HepG2 (cell line): Measurements from ENCODE around the gene PSMA3. TPM values are rescaled to one million over a fixed set of nuclear protein-coding genes. Genes with fewer than 3 reads are reported as not detected.

ENCODE experiments used
- ATF3 ChIP-seq: sonication (generic); formaldehyde crosslinking; IDR thresholded peaks from 2 replicates; pipeline ENCODE4 v1.4.0; 2020; ENCODE audit warnings: missing genetic modification reagents
- BCL3 ChIP-seq: sonication (generic); formaldehyde crosslinking; IDR thresholded peaks from 2 replicates; pipeline ENCODE4 v1.5.1; 2020; ENCODE audit warnings: mild to moderate bottlenecking, missing genetic modification reagents, moderate library complexity
- HES4 ChIP-seq: sonication (generic); formaldehyde crosslinking; IDR thresholded peaks from 2 replicates; pipeline ENCODE4 v1.9.0; 2021; ENCODE audit warnings: mild to moderate bottlenecking, missing genetic modification reagents, borderline replicate concordance
- HOXA3 ChIP-seq: sonication (generic); formaldehyde crosslinking; IDR thresholded peaks from 2 replicates; pipeline ENCODE4 v1.5.0; 2020; ENCODE audit warnings: missing genetic modification reagents
- NFYB ChIP-seq: sonication (generic); formaldehyde crosslinking; IDR thresholded peaks from 2 replicates; pipeline ENCODE4 v1.4.0; 2020; ENCODE audit warnings: missing genetic modification reagents
- PRDM15 ChIP-seq: sonication (generic); formaldehyde crosslinking; IDR thresholded peaks from 2 replicates; pipeline ENCODE4 v1.4.0; 2020; ENCODE audit warnings: missing genetic modification reagents
- RAD21 ChIP-seq: fragments of 450-650 bp; formaldehyde crosslinking; IDR thresholded peaks from 2 replicates; pipeline ENCODE4 v1.5.0; 2020; ENCODE audit warnings: mild to moderate bottlenecking
- SALL1 ChIP-seq: sonication (generic); formaldehyde crosslinking; IDR thresholded peaks from 2 replicates; pipeline ENCODE4 v1.8.0; 2022; ENCODE audit warnings: mild to moderate bottlenecking, missing genetic modification reagents
- SKIL ChIP-seq: sonication (generic); formaldehyde crosslinking; IDR thresholded peaks from 2 replicates; pipeline ENCODE4 v1.8.0; 2022; ENCODE audit warnings: missing genetic modification reagents, mild to moderate bottlenecking, moderate library complexity, borderline replicate concordance
- SMC3 ChIP-seq: IDR thresholded peaks from 2 replicates; pipeline ENCODE4 v1.6.1; 2011; ENCODE audit warnings: low read length, improper control_type of control experiment
- SOX13 ChIP-seq, 3 experiments: fragments of 450-650 bp in 1 of 3; sonication (generic) in 1 of 3; formaldehyde crosslinking in 1 of 3; IDR thresholded peaks in 2 of 3; conservative IDR thresholded peaks in 1 of 3; 2 replicates each; pipeline versions ENCODE4 v1.5.0 to v1.6.1; 2016 to 2020; ENCODE audit warnings: antibody characterized with exemption in 1 of 3, mild to moderate bottlenecking in 1 of 3, missing compliant biosample characterization in 1 of 3, missing genetic modification reagents in 1 of 3, moderate library complexity in 1 of 3
- SOX5 ChIP-seq: IDR thresholded peaks from 2 replicates; pipeline ENCODE4 v1.6.1; 2016; ENCODE audit warnings: borderline replicate concordance
- SRSF1 ChIP-seq: fragments of 200-400 bp; formaldehyde crosslinking; optimal IDR thresholded peaks from 2 replicates; pipeline ENCODE3; 2017; ENCODE audit warnings: mild to moderate bottlenecking, low read depth, low read length, moderate library complexity
- TARDBP ChIP-seq: sonication (generic); formaldehyde crosslinking; IDR thresholded peaks from 2 replicates; pipeline ENCODE4 v1.8.0; 2022; ENCODE audit warnings: mild to moderate bottlenecking, missing genetic modification reagents
- TBX3 ChIP-seq: fragments of 450-650 bp; IDR thresholded peaks from 2 replicates; pipeline ENCODE4 v1.6.1; 2017; ENCODE audit warnings: antibody characterized with exemption, mild to moderate bottlenecking, inconsistent platforms, borderline replicate concordance
- TOE1 ChIP-seq: sonication (generic); formaldehyde crosslinking; IDR thresholded peaks from 2 replicates; pipeline ENCODE4 v1.4.0; 2020; ENCODE audit warnings: mild to moderate bottlenecking, missing genetic modification reagents
- ZFP82 ChIP-seq: sonication (generic); formaldehyde crosslinking; IDR thresholded peaks from 2 replicates; pipeline ENCODE4 v1.5.1; 2020; ENCODE audit warnings: mild to moderate bottlenecking, missing genetic modification reagents, borderline replicate concordance
- ZNF101 ChIP-seq: sonication (generic); formaldehyde crosslinking; IDR thresholded peaks from 2 replicates; pipeline ENCODE4 v1.4.0; 2020; ENCODE audit warnings: mild to moderate bottlenecking, low read depth, missing genetic modification reagents, borderline replicate concordance
- ZNF317 ChIP-seq: sonication (generic); formaldehyde crosslinking; IDR thresholded peaks from 2 replicates; pipeline ENCODE4 v1.5.0; 2020; ENCODE audit warnings: mild to moderate bottlenecking, missing genetic modification reagents
- ZNF549 ChIP-seq: sonication (generic); formaldehyde crosslinking; IDR thresholded peaks from 2 replicates; pipeline ENCODE4 v1.5.0; 2020; ENCODE audit warnings: missing genetic modification reagents
- ZSCAN29 ChIP-seq: sonication (generic); formaldehyde crosslinking; conservative IDR thresholded peaks from 2 replicates; pipeline ENCODE4 v1.4.0; 2020; ENCODE audit warnings: mild to moderate bottlenecking, missing genetic modification reagents
- polyA plus RNA-seq, 8 experiments: library from polyadenylated mRNA; depleted of rRNA in 3 of 8; stranded (reverse) in 7 of 8; unstranded in 1 of 8; fragments of >200 nt; fragmentation: Illumina TruSeq in 4 of 8; extraction: Trizol in 4 of 8; gene quantifications; 2 replicates each; pipeline versions ENCODE4 v1.2.1 to v1.2.3, GENCODE V29; 2011 to 2016; ENCODE audit warnings: low read depth in 4 of 8, missing spikeins in 1 of 8, mixed read lengths in 1 of 8; ENCODE audit not compliant: insufficient read depth in 1 of 8
- total RNA-seq, 5 experiments: library from RNA; depleted of rRNA; stranded (reverse); fragments of >200 nt; fragmentation: Illumina TruSeq; extraction: Trizol; gene quantifications; 2 replicates each; pipeline ENCODE4 v1.2.3, GENCODE V29; 2016; ENCODE audit warnings: low read depth in 1 of 5

PSMA3 gene
- total and polyA plus RNA-seq, 2 of the 13 experiments (the other 11 are each of a cell fraction or from before 2014, with no cell fraction given) = 232 to 275 TPM

GRCh38 chr14:58298477-58299400 is 54.1 kb downstream of the PSMA3 start, which contains the start of gene ARID4A (continued):
- 0 out of 2 replicates have a peak, but pooled peaks have one; percentile 30 for TF ChIP-seq TOE1
- TF ChIP-seq ATF3 (CRISPR knock-in tag) = peak; percentile 10; the same call in 1 of the 2 replicates
- TF ChIP-seq SKIL (CRISPR knock-in tag) = peak; percentile 47; the same call in 1 of the 2 replicates
- TF ChIP-seq ZFP82 (CRISPR knock-in tag) = no peak
- no peak for TF ChIP-seq BCL3 (CRISPR knock-in tag)
- no peak for TF ChIP-seq SMC3
- peak; percentile 40; the same call in 1 of the 2 replicates for TF ChIP-seq TARDBP (CRISPR knock-in tag)
- 0 out of 2 replicates have a peak, but pooled peaks have one; percentile 6 for TF ChIP-seq SOX5 (CRISPR knock-in tag)
- no peak for TF ChIP-seq ZNF549 (CRISPR knock-in tag)
- peak; percentile 33; the same call in 1 of the 2 replicates for TF ChIP-seq SALL1 (CRISPR knock-in tag)
- TF ChIP-seq TBX3 = no peak
- TF ChIP-seq NFYB = no peak
- TF ChIP-seq HES4 (CRISPR knock-in tag) = 0 out of 2 replicates have a peak, but pooled peaks have one; percentile 41
- TF ChIP-seq ZNF101 = no peak
- peak; percentile 44; the same call in 1 of the 2 replicates for TF ChIP-seq RAD21 (CRISPR knock-in tag)
- TF ChIP-seq HOXA3 (CRISPR knock-in tag) = no peak
- TF ChIP-seq ZNF317 = 0 out of 2 replicates have a peak, but pooled peaks have one; percentile 44
- peak; percentile 2 for TF ChIP-seq SRSF1
- no peak for TF ChIP-seq PRDM15 (CRISPR knock-in tag)
- no peak for TF ChIP-seq ZSCAN29 (CRISPR knock-in tag)
- TF ChIP-seq SOX13 (IDR thresholded peaks at IDR 0.05) = no peak
- TF ChIP-seq SOX13 (CRISPR knock-in tag; conservative IDR thresholded peaks at IDR 0.05 in 1 of 2, IDR thresholded peaks at IDR 0.05 in 1 of 2) = 0 out of 4 replicates have a peak, but pooled peaks of 1 of the 2 experiments have one; percentile 69
